ENCODE data around the gene ANXA4. TPM values are rescaled to one million over a fixed set of nuclear protein-coding genes. Genes with fewer than 3 reads are reported as not detected.

Gene ANXA4
- total and polyA plus RNA-seq, 2 of the 13 experiments (the other 11 are each of a cell fraction or from before 2014, with no cell fraction given): 155 to 168 TPM

- FAIRE-seq (no peak), DNase-seq (ENCODE audit: low spot score) (no peak), ATAC-seq (no peak)
- Histone ChIP-seq H3K4me3 (replicated peaks in 1 of 3; ENCODE audit: insufficient read depth in 1 of 3, low read depth in 2 of 3, low read length in 3 of 3) (no peak overlapping the region), H3K36me3 (replicated peaks in 1 of 2; ENCODE audit: control insufficient read depth in 1 of 2, insufficient read depth in 2 of 2, low read length in 2 of 2) (peaks cover 7 to 53% of the 10 kb centered on the region in 2 experiments), H2AFZ (ENCODE audit: low read length) (no peak overlapping the region), H3K9me3 (ENCODE audit: low read length) (no peaks in the 10 kb centered on the region), H3K79me2 (ENCODE audit: insufficient read depth, low read length) (peaks cover 49% of the 10 kb centered on the region), H3K4me1 (ENCODE audit: insufficient read depth, low read length) (peaks cover 40% of the 10 kb centered on the region), H4K20me1 (ENCODE audit: insufficient read depth, low read length) (peaks cover 1% of the 10 kb centered on the region; the same call in 1 of the 2 replicates), H3K4me2 (ENCODE audit: low read depth, low read length) (no peak overlapping the region), H3K27me3 (ENCODE audit: control insufficient read depth in 1 of 2, insufficient read depth in 2 of 2, low read length in 2 of 2) (no peaks in the 10 kb centered on the region), H3K9ac (ENCODE audit: insufficient read depth, low read depth, low read length) (no peak overlapping the region), H3K27ac (ENCODE audit: extremely low read length, insufficient read depth, low read length) (no peak overlapping the region)
- BruUV-seq (replicated peaks): no TSS peak
- ChIA-PET CTCF (ENCODE audit: low intra/inter-chr PET ratio, low total read pairs) (no interaction called here), POLR2A (no interaction called here)
- in situ Hi-C loops (cut with HindIII; ENCODE audit: extremely low pct_ligation_motif_present, low pct_unique_long_range_greater_than_20kb) (no loop called here), intact Hi-C loops (cut with micrococcal nuclease; ENCODE audit: unreplicated experiment) (no loop called here)
- 100% methylated on average over 2 of the region's 2 CpGs for WGBS (ENCODE audit: low lambda C conversion rate)
- TF ChIP-seq, protein P1, sequence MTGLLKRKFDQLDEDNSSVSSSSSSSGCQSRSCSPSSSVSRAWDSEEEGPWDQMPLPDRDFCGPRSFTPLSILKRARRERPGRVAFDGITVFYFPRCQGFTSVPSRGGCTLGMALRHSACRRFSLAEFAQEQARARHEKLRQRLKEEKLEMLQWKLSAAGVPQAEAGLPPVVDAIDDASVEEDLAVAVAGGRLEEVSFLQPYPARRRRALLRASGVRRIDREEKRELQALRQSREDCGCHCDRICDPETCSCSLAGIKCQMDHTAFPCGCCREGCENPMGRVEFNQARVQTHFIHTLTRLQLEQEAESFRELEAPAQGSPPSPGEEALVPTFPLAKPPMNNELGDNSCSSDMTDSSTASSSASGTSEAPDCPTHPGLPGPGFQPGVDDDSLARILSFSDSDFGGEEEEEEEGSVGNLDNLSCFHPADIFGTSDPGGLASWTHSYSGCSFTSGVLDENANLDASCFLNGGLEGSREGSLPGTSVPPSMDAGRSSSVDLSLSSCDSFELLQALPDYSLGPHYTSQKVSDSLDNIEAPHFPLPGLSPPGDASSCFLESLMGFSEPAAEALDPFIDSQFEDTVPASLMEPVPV (CRISPR knock-in tag; IDR thresholded peaks at IDR 0.05): no peak
- TF ChIP-seq, protein P2, sequence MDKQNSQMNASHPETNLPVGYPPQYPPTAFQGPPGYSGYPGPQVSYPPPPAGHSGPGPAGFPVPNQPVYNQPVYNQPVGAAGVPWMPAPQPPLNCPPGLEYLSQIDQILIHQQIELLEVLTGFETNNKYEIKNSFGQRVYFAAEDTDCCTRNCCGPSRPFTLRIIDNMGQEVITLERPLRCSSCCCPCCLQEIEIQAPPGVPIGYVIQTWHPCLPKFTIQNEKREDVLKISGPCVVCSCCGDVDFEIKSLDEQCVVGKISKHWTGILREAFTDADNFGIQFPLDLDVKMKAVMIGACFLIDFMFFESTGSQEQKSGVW (CRISPR knock-in tag; IDR thresholded peaks at IDR 0.05; ENCODE audit: borderline replicate concordance): no peak
- TF ChIP-seq MBNL3 (CRISPR knock-in tag; conservative IDR thresholded peaks at IDR 0.05) (no peak), ZNF772 (CRISPR knock-in tag; IDR thresholded peaks at IDR 0.05) (no peak), HBP1 (CRISPR knock-in tag; IDR thresholded peaks at IDR 0.05; ENCODE audit: low read depth) (no peak), PPARG (CRISPR knock-in tag; conservative IDR thresholded peaks at IDR 0.05) (no peak), HHEX (CRISPR knock-in tag; IDR thresholded peaks at IDR 0.05) (no peak), ZNF547 (CRISPR knock-in tag; IDR thresholded peaks at IDR 0.05) (no peak), BCL6 (CRISPR knock-in tag; IDR thresholded peaks at IDR 0.05) (no peak), ZBTB49 (CRISPR knock-in tag; IDR thresholded peaks at IDR 0.05; ENCODE audit: borderline replicate concordance) (no peak), KLF12 (CRISPR knock-in tag; IDR thresholded peaks at IDR 0.05; ENCODE audit: borderline replicate concordance) (no peak), ZNF264 (CRISPR knock-in tag; IDR thresholded peaks at IDR 0.05) (no peak)
Observed at GRCh38 chr2:69837533-69837932, 95.6 kb downstream of the ANXA4 start.

Data from HepG2 (cell line).